NCI-H69 (cell line): ENCODE results near the gene GSPT1.
"Not testable (repeated sequence)": the region's sequence is repeated elsewhere in the genome, so short reads cannot be mapped to it uniquely, and the experiment has no call there.

ENCODE experiments used
- DNase-seq: peaks from one replicate; lab custom pipeline; 2025; lab: John Stamatoyannopoulos, UW

The GSPT1 gene

DNA sequence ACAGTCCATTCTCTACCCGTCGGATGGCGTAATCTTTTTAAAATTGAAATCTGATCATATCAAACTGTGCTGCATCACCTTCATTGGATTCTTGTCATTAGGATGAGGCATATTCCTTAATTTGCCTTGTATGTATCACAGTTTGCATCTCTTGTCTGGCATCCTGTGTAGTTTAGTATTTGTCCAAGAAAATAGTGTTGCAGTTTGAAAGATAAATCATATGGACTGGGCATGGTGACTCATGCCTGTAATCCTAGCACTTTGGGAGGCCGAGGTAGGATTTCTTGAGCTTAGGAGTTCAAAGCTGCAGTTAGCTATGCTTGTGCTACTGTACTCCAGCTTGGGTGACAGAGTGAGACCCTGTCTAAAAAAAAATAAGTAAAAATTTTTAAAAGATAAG is 58.6 kb downstream of the GSPT1 start:
- no peak for DNase-seq

DNA sequence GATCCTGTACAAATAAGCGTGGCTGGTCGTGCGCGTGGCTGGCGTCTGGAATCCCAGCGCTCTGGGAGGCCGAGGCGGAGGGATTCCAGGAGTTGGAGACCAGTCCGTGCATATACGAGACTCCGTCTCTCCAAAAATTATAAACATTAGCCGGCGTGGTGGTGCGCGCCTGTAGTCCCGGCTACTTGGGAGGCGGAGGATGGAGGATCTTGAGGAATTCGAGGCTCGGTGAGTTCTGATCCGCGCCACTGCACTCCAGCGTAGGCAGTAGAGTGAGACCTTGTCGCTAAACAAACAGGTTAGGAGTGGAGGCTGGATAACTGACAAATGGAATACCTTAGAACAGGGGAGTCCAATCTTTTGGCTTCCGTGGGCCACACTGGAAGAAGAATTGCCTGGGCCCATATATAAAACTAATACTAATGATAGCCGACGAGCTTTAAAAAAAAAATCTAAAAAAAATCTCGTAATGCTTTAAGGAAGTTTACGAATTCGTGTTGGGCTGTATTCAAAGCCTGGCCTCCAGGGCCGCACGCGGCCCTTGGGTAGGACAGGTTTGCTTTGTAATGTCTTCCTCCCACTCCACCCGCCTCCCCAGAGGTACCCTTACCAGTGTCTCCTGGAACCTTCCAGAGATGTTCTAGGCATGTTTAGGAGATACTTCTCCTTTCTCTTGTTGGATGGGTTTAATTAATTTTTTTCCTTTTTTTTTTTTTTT is 63.5 kb downstream of the GSPT1 start:
- peak; percentile 76 for DNase-seq

DNA sequence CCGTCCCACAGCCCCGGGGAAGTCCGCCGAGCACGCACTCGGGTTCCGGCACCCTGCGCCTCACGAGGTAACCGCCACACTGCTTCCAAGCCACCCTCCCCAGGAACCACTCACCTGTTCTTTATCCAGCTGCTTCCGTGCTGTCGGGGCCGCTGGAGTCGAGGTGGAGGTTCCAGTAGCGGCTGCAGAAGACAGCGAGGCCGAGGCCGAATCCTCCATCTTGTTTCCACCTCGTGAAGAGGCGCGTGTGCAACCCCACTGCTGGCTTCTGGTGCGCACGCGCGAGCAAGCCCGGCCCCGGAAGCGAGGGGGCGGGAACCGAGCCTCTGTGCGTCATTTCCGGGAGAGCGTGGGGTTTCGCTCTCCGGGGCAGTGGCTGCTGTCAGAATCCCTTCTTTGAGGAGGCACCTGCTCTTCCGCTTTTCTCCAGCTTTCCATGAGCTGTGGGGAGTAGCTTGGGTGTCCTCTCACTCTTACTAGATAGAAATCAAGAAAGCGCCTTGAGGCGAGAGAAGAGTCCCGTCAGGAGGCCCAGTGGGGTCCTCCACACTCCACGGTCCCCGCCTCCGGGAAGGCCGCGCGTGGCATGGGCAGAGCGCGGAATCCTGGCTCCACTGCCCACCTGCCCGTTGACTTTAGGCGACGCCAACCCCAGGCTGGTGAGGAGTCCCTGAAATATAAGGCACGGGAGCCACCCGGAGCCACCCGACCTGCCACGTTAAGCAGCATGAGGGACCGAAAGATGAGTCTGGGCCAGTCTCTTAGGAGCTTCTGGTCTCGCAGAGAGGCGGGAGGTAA is 64.3 kb downstream of the GSPT1 start, which contains the start of gene RSL1D1:
RSL1D1 (minus strand) TSS at position 249 of the 798 bp plus-strand sequence; CDS start at position 219, 30 bp downstream.
- peak; percentile 96 for DNase-seq

DNA sequence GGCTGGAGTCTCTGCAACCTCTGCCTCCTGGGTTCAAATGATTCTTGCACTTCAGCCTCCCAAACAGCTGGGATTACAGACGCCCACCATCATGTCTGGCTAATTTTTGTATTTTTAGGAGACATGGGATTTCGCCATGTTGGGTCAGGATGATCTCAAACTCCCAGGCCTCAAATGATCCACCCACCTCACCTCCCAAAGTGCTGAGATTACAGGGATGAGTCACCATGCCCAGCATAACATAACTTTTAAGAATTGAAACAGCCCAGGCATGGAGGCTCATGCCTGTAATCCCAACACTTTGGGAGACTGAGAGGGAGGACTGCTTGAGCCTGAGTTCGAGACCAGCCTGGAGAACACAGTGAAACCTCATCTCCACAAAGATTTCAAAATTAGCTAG is 66.9 kb downstream of the GSPT1 start:
- DNase-seq, result no peak

DNA sequence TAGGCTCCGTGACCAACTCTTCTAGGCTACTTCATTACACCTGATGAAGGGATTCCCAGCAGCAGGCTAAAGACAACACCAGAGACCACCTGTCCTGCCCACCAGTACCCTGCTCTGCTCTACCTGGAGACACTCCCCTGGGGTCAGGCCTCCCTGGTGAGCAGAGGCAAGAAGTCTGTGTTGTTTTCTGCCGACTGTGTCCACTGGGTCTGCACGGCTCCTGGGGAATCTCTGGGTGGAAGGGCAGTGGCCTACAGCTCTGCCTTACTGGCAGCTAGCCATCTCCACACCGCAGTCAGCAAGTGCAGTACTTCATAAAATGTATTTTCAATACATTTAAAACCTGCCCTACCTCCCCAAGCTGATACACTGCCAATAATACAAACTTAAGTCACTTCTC is 71.3 kb downstream of the GSPT1 start:
- no peak for DNase-seq

DNA sequence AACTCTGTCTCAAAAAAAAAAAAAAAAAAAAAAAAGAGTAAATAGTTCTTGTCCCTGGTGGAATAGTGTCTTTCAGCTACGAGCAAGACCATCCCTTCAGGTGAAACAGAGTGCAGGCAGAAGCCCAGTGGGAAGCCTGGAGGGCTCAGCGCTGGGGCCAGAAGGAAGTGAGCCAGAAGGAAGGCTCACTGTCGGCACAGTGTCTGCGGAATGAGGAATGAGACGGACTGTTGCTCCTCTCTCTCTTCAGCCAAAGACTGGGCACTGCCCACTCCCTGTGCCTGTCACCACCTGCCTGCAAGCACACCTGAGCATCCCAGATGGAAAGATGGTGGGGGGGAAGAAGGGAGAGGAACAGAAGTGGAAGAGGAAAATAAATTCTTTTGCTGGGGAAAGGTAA is 71.9 kb downstream of the GSPT1 start:
- DNase-seq, result no peak

DNA sequence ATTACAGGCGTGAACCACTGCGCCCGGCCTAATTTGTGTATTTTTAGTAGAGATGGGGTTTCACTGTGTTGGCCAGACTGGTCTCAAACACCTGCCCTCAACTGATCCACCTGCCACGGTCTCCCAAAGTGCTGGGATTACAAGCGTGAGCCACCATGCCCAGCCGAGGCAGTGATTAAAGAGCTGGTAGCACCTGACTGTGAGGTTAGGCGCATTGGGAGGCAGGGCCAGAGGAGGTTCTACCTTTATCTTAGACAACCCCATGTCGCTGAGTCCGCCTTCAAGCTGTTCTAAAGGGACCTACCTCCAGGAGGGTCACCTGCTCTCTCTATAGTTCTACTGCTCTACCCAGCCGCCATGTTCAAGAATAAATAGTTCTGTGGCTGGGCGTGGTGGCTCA is 72.5 kb downstream of the GSPT1 start:
- DNase-seq, result no peak

DNA sequence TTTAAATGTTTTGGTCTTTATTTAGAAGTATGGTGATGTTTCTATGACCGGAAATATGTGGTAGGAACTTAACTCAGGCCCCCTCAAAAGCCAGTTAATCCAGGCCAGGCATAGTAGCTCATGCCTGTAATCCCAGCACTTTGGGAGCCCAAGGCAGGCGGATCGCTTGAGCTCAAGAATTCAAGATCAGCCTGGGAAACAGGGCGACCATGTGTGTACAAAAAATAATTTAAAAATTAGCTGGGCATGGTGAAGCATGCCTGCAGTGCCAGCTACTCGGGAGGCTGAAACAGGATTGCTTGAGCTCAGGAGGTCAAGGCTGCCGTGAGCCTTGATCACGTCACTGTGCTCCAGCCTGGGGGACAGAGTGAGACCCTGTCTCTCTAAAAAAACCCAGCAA is 74.7 kb downstream of the GSPT1 start:
- DNase-seq, result no peak

DNA sequence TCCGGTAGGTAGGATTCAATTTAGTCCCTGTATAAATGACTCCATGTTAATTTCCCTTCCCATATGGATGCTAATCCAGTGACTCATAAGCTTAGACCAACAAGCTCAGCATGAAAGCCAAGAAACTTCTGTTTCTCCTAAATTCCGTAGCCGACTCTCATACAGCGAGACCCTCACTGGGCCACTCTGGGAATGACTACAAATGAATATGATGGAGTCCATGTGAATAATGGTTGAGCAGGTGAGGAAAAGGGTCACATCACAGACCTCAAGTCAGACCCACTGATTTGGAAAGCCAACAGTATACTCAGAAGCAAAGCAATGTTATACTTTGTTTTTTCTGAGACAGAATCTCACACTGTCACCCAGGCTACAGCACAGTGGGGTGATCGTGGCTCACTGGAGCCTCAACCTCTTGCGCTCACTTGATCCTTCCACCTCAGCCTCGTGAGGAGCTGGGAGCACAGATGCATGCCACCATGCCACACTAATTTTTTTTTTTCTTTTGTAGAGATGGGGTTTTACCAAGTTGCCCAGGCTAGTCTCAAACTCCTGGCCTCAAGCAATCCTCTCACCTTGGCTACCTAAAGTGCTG is 79.0 kb downstream of the GSPT1 start:
- peak; percentile 53 for DNase-seq

DNA sequence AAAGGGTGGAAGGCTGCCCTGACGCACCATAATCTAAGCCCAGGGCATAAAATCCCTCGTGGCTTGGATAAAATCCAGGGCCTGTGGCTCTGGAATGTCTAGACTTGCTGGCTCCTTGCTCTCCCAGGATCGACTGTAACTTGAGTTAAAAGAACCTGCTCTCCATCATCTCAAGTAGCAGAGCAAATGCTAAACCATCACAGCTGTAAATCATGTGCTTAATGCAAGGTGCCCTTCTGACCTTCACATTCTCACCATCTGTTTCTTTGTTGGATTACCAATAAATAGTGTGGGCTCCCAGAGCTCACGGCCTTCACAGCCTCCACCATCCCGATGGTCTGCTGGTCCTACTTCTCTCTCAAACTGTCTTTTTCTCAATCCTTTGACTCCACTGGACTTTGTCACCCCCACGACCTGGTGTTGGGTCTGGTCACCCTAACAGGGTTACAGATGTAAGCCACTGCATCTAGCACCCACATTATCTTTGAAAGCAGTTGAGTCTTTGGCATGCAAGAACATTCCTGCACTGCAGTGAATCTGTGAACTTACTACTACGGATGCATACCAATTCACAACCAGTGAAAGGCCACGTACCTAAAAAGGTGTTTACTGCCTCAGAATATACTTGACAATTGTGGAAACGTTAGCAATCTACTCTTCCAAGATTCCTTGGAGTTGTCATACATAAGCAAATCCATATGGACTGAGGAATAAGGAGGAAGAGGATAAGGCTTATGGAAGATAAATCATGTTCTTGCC is 79.7 kb downstream of the GSPT1 start:
- DNase-seq, result peak; percentile 91

DNA sequence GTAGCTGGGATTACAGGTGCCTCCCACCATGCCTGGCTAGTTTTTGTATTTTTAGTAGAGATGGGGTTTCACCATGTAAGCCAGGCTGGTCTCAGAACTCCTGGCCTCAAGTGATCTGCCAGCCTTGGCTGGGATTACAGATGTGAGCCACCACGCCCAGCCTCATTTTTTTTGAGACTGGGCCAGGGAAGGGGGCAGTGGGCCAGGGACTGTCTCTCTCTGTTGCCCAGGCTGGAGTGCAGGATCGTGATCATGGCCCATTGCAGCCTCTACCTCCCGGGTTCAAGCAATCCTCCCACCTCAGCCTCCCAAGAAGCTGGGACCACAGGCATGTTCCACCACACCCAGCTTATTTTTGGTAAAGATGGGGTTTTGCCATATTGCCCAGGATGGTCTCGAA is 80.4 kb downstream of the GSPT1 start:
- peak; percentile 37 for DNase-seq

DNA sequence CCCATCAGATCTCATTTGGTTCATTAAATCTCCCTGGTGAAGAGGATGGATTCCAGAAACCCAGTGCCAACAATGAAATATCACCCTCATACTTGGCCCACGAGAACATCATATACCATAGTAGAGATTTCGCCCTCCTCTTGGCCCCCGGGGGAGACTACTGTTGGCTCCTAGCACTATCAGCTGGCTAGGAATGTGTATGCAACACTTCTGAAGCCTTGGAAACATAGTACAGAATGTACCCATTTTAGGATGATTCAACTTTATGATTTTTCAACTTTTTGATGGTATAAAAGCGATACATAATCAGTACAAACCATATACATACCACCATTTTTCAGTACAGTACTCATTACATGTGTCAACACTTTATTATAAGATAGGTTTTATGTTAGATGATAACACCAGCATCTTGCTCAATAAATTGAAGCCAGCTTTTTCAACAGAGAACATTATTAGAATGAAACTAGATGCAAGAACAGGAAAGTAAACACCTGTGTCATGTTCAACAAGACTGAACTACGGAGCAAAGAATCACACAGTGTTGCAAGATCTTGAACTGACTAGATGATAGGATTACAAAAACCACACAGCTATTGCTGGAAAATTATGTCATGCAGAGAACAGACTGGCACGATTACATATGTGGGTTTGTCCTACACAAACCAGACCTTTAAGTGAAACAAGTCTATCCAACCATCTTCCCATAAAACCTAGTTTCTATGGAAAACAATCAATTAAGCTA is 81.6 kb downstream of the GSPT1 start:
- DNase-seq, result no peak

DNA sequence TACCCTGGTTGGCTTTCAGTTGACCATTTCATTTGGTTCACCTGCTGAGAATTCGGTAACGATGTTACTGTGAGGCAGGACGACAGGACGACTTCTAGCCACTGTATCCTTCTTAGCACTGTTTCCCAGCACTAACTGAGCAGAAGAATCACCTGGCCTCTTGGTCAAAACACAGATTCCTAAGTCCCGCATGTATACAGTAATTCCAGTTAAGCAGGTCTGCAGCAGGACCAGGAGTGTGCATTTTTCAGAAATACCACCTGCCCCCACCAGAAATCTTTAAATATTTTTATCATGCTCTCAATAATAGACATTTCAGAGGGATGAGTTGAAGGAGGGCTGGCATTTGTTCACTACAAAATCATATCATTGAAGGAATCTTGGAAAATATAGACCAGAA is 87.1 kb downstream of the GSPT1 start:
- peak; percentile 32 for DNase-seq

DNA sequence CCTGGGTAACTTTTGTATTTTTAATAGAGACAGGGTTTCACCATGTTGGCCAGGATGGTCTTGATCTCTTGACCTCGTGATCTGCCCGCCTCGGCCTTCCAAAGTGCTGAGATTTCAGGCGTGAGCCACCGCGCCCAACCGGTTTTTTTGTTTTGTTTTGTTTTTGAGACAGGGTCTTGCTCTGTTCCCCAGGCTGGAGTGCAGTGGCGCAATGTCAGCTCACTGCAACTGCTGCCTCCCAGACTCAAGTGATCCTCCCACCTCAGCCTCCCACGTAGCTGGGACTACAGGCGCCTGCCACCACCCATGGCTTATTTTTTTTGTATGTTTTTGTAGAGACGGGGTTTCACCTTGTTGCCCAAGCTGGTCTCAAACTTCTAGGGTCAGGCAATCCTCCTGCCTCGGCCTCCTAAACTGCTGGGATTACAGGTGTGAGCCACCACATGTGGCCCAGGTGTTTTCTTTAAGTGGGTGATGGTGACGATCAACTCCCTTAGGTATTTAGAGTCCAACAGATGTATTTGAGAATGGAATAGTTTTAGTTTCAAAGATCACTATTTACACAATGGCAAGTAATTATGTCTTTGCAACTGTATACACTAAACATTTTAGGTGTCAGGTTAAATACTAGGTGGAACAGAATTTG is 90.1 kb downstream of the GSPT1 start:
- not testable (repeated sequence) for DNase-seq

DNA sequence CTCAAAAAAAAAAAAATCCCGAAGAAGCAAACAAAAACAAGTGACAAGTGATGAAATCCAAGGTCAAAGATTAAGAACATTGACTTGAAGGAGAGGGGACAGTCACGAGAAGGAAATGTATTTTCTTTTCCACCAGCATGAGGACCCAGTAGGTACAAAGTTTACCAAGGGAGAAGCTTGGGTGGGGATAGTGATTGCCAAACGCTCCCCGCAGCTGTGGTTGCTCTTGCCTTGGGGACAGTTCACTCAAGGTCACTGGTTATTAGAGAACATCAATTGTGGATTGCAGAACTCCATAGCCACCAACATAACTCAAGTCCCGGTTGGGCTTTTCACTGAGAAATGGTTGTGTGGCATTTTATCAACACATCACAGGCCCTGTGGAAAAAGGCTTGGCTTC is 91.4 kb downstream of the GSPT1 start:
- no peak for DNase-seq

DNA sequence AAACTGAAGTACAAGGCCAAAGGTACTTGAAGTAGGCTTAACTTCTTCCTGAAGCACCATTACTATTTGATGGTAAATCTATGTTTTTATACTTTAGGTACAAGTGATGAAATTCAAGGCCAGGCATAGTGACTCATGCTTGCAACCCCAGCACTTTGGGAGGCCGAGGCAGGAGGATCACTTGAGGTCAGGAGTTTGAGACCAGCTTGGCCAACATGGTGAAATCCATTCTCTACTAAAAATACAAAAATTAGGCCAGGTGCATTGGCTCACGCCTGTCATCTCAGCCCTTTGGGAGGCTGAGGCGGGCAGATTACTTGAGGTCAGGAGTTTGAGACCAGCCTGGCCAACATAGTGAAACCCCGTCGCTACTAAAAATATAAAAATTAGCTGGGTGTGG is 92.1 kb downstream of the GSPT1 start:
- DNase-seq, result not testable (repeated sequence)

DNA sequence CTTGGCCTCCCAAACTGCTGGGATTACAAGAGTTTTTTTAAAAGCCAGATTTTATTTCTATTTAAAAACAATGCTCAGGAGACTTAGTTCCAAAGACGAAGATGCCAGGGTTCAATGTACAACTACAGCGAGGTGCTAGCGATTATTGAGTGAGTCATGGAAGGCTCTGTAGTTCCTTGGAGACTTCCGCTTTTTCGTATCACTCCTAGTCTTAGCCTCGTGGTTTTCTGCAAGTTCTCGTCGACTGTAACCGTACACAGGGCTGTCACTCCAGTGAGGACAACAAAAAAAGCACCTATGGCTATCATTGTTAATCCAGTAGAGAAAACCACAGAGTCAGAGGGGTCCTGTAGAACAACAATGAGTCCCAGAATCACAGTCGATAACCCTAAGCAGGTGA is 96.0 kb downstream of the GSPT1 start:
- no peak for DNase-seq

DNA sequence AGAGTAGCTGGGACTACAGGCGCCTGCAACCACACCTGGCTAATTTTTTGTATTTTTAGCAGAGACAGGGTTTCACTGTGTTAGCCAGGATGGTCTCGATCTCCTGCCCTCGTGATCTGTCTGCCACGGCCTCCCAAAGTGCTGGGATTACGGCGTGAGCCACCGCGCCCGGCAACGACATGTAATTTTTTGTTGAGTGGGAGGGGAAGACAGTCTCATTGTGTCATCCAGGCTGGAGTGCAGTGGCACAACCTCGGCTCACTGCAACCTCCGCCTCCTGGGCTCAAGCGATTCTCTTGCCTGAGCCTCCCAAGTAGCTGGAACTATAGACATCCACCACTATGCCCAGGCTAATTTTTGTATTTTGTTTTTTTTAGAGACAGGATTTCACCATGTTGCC is 96.8 kb downstream of the GSPT1 start:
- not testable (repeated sequence) for DNase-seq
